GM18870 (cell line): Measurements from ENCODE around the gene NHSL1.

ENCODE experiments used
- ATAC-seq: cut with Tn5 transposase; IDR thresholded peaks from one replicate; pipeline ENCODE4 v1.9.1; 2021; ENCODE audit warnings: moderate library complexity; ENCODE audit not compliant: unreplicated experiment

NHSL1 gene

GRCh38 chr6:138403801-138404665 lies 95.3 kb downstream of the NHSL1 start, which contains the start of gene HEBP2:
Gene HEBP2 (plus strand): TSS chr6:138404223. CDS start chr6:138404496, 273 bp downstream.
- peak; percentile 76 for ATAC-seq

DNA sequence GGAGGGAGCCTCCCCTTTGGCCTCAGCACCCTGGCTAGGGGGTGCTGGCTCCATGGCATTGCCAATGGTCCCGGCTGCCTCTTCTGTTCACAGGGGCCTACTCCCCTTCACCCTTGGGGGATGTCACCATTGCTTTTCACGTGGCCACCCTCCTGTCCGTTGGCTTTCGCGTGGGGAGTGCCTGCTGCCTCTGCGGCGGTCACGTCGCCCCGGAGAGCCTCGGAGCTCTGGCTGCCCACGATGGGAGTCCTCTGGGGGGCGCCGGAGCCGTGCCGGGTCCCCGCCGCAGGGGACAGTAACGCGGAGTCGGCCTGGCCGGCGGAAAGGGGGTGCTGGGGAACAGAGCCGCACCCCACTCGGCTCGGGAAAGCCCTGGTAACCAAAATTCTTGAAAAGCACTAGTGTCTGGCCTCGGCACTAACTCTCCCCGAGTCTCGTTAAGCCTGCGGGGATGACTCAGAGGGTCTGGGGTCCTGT lies 95.9 kb downstream of the NHSL1 start:
- no peak for ATAC-seq

DNA sequence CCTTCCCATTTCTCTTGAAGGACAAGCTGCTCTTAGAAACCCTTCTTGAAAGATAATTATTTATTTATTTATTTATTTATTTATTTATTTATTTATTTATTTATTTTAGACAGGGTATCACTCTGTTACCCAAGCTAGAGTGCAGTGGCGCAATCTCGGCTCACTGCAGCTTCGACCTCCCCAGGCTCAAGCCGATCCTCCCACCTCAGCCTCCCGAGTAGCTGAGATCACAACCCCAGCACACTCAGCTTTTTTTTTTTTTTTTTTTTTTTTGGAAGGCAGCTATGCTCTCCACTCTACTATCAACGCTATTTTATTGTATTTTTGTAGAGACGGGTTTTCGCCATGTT lies 96.5 kb downstream of the NHSL1 start:
- no peak for ATAC-seq

DNA sequence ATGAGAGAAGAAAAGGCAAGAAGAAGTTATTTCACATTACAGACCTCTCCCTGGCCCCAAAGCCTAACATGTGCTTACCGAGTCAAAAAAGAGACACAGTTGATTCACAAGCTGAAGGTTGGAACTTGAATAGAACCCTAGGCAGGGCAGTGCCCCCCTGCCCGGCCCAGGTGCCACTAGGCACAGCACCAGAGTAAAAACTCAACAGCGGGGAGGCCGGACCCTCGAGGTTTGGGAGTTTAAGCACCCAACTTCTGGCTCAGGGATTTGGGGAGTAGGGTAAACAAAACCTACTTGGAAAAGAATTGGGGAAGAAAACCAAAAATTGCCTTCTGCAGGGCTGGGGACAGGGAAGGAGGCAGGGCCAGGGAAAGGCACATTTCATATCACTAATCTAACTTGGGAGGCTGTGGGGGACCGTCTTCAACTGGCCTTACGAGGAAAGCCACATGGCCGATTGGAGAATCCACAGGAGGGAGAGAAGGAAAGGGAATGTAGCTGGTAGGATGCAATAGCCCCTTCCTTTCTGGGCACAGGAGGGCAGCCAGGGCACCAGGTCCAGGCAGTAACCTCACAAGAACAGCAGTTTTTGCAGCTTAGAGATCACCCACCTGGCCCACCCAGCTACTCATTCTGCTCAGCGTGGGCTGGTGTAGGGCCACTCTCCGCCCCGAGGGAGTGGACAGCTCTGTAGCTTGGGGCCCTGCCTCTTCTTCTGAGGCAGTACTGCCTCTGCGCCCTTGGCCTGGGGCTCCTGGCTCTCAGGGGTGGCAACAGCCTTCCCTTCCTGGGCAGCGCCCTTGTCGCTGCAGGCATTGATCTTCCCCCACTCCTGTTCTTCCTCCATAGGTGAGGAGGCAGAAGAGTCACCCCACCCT lies 97.1 kb downstream of the NHSL1 start:
- ATAC-seq = no peak

GRCh38 chr6:138400326-138400725 lies 99.0 kb downstream of the NHSL1 start:
- ATAC-seq = no peak

DNA sequence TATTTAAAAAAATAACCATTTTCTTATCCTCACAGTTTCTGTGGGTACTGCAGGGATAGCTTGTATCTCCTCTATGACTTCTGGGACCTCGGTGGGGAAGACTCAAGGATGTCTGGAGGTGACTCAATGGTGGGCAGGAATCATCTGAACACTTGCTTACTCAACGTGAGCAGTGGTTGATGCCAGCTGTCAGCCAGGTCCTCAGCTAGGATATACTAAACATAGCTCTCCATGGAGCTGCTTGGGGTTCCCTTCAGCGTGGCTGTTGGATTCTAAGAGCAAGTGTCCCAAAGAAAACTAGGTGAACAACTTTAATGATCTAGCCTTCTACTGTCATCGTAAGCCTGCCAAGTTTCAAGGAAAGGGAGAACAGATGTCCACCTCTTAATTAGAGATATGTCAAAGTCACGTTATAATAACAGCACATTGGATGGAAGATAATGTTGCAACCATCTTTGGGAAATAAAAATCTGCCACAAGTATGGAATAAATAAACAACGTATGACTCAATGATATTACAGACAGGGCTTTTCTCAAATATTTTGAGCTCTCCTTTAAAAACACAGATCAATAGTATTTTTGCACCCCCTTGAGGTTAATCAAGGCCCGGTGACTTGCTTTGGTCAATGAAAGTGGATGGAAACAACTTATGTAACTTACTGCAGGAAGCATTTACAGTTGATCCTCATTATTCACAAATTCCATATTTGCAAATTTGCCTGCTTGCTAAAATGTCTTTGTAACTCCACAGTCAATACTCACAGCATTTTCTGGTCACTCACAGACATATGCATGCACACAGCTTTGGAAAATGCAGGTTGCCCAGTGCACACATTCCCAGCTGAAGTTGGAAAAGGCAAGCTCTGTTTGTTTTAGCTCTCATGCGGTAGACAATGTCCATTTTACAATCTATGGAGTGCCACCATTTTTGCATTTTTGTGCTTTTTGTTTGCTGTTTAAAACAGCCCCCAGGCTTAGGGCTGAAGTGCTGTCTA lies 101.9 kb downstream of the NHSL1 start:
- ATAC-seq = no peak

DNA sequence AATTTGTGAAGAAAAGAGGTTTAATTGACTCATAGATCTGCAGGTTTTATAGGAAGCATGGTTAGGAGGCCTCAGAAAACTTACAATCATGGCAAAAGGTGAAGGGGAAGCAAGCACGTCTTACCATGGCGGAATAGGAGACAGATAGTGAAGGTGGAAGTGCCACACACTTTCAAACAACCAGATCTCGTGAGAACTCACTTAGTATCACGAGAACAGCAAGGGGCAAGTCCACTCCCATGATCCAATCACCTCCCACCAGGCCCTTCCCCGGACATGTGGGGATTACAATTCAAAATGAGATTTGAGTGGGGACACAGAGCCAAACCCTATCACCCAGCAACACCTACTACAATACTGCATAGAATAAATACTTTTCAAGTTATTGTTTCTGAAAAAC lies 102.6 kb downstream of the NHSL1 start:
- no peak for ATAC-seq

DNA sequence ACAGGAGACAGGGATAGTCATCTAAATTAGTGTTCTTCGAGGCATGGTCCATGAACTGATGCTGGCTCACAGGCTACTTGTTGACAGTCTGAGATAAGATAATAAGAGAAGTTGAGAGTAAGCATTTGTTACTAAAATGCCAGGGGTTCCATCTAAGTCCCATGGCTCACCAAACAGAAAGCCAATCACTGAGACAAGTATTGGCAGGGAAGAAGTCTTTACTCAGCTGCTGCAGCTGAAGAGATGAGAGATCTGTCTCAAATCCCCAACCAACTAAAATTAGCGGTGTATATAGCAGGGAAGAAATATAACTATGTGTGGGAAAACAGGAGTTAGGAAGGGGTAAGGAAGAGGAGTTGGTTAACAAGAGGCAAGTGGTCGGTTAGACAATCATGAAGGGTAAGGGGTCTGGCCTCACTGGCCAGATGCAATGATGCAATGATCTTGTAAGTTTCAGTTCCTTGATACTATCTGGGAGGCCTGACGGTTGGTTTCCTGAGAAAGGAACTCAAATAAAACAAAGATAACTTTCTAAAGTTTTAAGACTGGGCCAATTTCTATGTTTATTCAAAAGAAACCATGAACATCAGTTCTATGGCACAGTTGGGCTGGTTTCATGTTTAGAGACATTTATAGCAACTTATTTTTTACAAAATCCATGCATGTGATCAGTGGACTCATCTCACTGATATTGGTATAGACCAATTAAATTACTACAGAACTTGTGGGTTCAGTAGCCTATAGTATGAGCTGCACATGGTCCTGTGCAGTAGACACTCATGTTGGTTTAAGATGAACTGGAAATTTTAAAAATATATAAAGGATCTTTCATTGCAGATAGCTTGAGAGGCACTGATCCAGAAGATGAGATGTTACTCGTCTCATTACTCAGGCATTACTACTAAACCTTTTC lies 105.2 kb downstream of the NHSL1 start:
- no peak for ATAC-seq

DNA sequence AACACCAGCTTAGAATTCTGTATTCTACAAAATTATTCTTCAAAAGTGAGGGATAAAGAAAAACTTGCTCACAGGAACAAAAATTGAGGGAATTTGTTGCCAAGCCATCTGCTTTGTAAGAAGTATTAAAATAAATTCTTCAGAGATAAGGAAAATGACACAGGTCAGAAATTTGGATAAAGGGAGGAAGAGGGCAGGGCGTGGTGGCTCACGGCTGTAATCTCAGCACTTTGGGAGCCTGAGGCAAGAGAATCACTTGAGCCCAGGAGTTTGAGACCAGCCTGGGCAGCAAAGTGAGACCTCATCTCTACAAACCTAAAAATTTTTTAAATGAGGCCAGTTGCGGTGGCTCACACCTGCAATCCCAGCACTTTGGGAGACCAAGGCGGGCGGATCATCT lies 109.7 kb downstream of the NHSL1 start:
- ATAC-seq = no peak

- ATAC-seq = no peak
Measured at GRCh38 chr6:138387577-138388368, 111.5 kb downstream of the NHSL1 start.

GRCh38 chr6:138386897-138387296 lies 112.4 kb downstream of the NHSL1 start:
- ATAC-seq = no peak

GRCh38 chr6:138383776-138384175 lies 115.5 kb downstream of the NHSL1 start:
- ATAC-seq = no peak

DNA sequence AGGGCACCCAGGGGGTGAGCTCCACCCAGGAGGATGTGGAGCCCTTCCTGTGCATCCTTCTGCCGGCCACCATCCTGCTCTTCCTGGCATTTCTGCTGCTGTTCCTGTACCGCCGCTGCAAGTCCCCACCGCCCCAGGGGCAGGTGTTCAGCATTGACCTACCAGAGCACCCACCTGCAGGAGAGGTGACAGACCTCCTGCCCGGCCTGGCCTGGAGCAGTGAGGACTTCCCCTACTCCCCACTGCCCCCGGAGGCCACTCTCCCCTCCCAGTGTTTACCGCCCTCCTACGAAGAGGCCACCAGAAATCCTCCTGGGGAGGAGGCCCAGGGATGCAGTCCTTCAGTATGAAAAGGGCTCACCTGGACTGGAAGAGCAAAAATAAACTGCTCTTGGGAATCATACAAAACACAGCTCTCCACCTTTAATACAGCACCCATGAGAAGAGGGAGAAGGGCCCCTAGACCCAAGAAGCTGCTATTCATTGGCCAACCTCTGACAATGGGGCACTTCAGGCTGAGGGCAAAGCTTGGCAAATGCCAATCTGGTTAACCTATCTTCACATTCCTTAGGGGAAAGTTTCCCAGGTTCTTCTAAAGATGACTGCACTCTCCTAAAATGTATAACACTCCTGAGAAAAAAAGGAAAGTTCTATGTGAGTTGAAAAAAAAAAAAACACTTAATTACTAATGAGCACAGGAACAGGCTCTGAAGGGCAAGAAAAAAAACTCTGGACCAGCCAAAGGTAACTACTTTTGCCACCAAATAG lies 116.6 kb downstream of the NHSL1 start:
- no peak for ATAC-seq

DNA sequence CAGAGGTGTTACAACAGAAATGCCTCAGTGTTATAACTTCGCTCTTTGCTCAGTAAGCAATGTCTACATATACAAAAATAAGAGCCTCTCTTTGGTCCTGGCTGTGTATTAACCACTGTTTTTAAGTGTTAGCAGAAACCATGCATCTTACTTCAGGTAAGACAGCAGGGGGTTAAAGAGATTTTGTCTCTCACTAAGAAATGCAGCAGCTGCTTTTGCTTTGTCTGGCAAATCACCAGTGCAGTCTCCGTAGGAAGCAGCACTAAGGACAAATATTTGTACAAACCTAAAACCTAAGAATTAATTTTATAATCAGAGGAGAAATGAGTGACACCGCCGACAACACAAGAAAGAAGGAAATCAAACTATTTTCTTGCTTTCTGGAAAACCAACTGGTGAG lies 120.8 kb downstream of the NHSL1 start:
- no peak for ATAC-seq

DNA sequence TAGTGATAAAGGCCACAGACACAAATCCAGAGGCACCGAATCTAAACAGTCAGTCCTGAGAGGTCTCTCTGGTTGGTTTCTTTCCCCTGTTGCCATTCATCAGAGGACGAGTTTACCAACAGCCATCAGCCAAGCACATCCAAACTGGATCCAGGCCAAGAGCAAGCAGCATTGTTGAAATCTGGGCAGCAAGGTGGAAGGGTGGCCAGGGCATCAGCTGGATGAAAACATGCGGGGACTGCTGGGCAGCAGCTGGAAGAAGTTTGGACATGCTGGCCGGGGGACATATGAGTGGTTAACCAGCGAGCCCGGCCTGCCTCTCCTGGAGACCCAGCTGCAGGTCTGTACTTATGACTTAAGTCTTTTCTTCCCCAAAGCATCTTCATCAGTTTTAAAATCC lies 121.5 kb downstream of the NHSL1 start, which contains the start of gene SMIM28:
Gene SMIM28, plus strand, starts transcription at position 62 of the 400 bp plus-strand sequence. Its CDS starts 168 bp downstream, at position 230.
- no peak for ATAC-seq

- no peak for ATAC-seq
Measured at GRCh38 chr6:138377042-138377441, 122.3 kb downstream of the NHSL1 start.

- ATAC-seq = no peak
Measured at GRCh38 chr6:138374815-138375214, 124.5 kb downstream of the NHSL1 start.

DNA sequence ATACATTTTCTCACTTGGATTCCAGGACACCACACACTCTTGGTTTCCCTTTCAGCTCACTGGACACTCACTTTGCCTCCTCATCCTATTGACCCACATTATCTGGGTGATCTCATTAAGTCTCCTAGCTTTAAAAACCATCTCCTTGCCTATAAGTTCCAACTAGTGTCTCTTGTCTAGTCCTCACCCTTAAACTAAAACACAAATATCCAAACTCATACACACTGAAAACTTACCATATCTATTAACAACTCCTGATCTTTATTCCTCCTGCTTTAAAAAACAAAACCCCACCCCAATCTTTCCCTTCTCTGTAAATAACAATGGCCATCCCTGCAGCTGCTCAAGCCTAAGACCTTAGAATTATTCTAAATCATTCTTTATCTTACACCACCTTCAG lies 125.1 kb downstream of the NHSL1 start:
- no peak for ATAC-seq
